Measurements from ENCODE around the gene YIPF1. TPM values are rescaled to one million over a fixed set of nuclear protein-coding genes. Genes with fewer than 3 reads are reported as not detected.
"Not testable (repeated sequence)": the region's sequence is repeated elsewhere in the genome, so short reads cannot be mapped to it uniquely, and the experiment has no call there.

Gene YIPF1
- total RNA-seq, 1 donor from 2014 or later = 15.2 TPM

DNA sequence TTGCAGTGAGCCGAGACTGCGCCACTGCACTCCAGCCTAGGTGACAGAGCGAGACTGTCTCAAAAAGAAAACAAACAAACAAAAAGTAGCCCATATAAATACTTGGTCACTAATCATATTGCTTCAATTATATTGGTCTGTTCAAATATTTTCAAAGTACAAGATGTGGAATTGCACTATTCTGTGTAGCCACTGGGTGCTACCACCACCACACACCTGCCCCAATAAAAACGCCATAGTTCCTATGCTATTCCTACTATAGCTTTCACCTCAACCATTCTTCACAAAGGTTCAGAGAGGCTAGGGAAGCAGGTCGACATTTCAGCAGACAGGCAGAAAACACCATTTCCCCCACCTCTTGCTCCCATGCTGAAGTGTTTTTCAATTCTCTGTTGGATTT, 68.2 kb downstream of the YIPF1 start:
- peaks cover 47% of the 10 kb centered on the region for H3K36me3 Mint-ChIP-seq (ENCODE audit: low read depth)
- no peaks in the 10 kb centered on the region for H3K9me3 Mint-ChIP-seq

DNA sequence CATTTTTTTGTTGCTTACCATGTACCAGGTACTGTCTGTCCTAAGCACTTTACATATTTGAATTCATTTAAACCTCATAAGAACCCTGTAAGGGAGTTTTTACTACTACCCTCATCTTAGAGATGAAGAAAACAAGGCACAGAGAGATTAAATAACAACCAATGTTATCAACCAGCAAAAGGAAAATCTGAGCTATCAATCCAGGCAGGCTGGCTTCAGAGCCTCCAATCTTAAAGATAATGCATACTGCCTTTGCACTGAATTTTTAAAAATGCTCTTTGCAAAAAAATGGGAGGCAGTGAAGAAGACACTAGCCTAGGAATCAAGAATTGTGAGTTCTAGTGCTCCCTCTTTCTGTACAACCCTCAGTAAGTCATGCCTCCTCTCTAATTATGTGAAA, 70.2 kb downstream of the YIPF1 start:
- no peak overlapping the region for H3K27ac Mint-ChIP-seq

More for the DNA sequence above, 68.2 kb downstream of the YIPF1 start:
- intact Hi-C loops (cut with micrococcal nuclease) = no loop called here
- Mint-ChIP-seq H3K27me3 (ENCODE audit: insufficient read depth) (no peaks in the 10 kb centered on the region), H3K4me1 (ENCODE audit: low read depth) (peaks cover 20% of the 10 kb centered on the region), H3K4me3 (no peak overlapping the region), H3K27ac (no peak overlapping the region)
- DNase-seq (ENCODE audit: low spot score) = no peak

DNA sequence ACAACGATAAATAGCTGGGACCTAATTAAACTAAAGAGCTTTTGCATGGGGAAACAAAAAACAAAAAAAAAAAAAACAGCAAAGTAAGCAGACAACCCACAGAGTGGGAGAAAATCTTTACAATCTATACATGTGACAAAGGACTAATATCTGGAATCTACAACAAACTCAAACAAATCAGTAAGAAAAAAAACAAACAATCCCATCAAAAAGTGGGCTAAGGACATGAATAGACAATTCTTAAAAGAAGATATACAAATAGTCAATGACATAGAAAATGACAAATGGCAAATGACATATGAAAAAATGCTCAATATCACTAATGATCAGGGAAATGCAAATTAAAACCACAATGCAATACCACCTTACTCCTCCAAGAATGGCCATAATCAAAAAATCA, 73.0 kb downstream of the YIPF1 start:
- Mint-ChIP-seq H3K4me1 (ENCODE audit: low read depth) (peaks cover 36% of the 10 kb centered on the region), H3K36me3 (ENCODE audit: low read depth) (peaks cover 69% of the 10 kb centered on the region)
- H3K27ac Mint-ChIP-seq; intact Hi-C loops (cut with micrococcal nuclease); H3K9me3 Mint-ChIP-seq; DNase-seq (ENCODE audit: low spot score); H3K4me3 Mint-ChIP-seq; H3K27me3 Mint-ChIP-seq (ENCODE audit: insufficient read depth): not testable (repeated sequence)

More for the DNA sequence above, 70.2 kb downstream of the YIPF1 start:
- Mint-ChIP-seq H3K9me3 (no peaks in the 10 kb centered on the region), H3K4me3 (no peak overlapping the region), H3K4me1 (ENCODE audit: low read depth) (peaks cover 26% of the 10 kb centered on the region), H3K27me3 (ENCODE audit: insufficient read depth) (no peaks in the 10 kb centered on the region), H3K36me3 (ENCODE audit: low read depth) (peaks cover 55% of the 10 kb centered on the region)
- intact Hi-C loops (cut with micrococcal nuclease) = no loop called here
- DNase-seq (ENCODE audit: low spot score) = no peak

DNA sequence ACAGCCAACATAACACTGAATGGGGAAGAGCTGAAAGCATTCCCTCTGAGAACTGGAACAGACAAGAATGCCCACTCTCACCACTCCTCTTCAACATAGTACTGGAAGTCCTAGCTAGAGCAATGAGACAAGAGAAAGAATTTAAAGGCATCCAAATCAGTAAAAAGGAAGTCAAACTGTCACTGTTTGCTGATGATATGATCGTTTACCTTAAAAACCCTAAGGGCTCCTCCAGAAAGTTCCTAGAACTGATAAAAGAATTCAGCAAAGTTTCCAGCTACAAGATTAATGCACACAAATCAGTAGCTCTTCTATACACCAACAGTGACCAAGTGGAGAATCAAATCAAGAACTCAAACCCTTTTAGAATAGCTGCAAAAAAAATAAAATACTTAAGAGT, 74.1 kb downstream of the YIPF1 start:
- DNase-seq (ENCODE audit: low spot score); H3K9me3 Mint-ChIP-seq; H3K27ac Mint-ChIP-seq; H3K4me3 Mint-ChIP-seq; intact Hi-C loops (cut with micrococcal nuclease); H3K27me3 Mint-ChIP-seq (ENCODE audit: insufficient read depth): not testable (repeated sequence)
- peaks cover 71% of the 10 kb centered on the region for H3K36me3 Mint-ChIP-seq (ENCODE audit: low read depth)
- peaks cover 38% of the 10 kb centered on the region for H3K4me1 Mint-ChIP-seq (ENCODE audit: low read depth)

DNA sequence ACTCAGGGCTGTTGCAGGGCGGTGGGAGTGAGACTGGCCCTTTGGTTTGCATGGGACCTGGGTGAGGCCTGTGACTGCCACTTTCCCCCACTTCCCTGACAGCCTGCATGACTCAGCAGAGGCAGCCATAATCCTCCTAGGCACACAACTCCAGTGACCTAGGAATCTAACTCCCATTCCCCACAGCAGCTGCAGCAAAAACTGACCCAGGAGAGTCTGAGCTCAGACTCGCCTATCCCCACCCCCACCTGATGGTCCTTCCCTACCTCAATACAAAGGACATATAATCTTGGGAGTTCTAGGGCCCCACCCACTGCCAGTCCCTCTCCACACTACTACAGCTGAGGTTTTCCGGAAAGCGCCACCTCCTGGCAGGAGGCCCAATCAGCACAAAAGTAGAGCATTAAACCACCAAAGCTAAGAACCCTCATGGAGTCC, 78.2 kb downstream of the YIPF1 start:
- DNase-seq (ENCODE audit: low spot score) = no peak
- H3K27me3 Mint-ChIP-seq (ENCODE audit: insufficient read depth) = no peaks in the 10 kb centered on the region
- H3K36me3 Mint-ChIP-seq (ENCODE audit: low read depth) = peaks cover 63% of the 10 kb centered on the region
- H3K9me3 Mint-ChIP-seq = no peaks in the 10 kb centered on the region
- intact Hi-C loops (cut with micrococcal nuclease) = no loop called here
- H3K4me1 Mint-ChIP-seq (ENCODE audit: low read depth) = peaks cover 29% of the 10 kb centered on the region
- H3K4me3 Mint-ChIP-seq = no peak overlapping the region
- H3K27ac Mint-ChIP-seq = peak overlapping the region; percentile 37

DNA sequence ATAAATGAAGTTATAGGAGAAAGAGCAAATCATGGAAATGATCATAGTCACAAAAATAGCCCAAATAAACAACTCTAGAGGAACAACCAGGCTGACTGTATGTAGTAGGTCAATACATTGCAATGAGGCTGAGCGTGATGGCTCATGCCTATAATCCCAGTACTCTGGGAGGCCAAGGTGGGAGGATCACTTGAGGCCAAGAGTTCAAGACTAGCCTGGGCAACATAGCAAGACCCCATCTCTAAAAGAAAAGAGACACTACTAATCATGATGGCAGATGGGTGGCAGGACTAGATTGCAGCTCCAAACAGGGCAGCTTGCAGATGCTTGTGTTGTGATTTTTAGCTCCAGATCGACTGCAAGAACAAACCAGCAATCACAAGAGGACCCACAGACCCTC, 79.1 kb downstream of the YIPF1 start:
- Mint-ChIP-seq H3K4me1 (ENCODE audit: low read depth) (peaks cover 28% of the 10 kb centered on the region), H3K36me3 (ENCODE audit: low read depth) (peaks cover 54% of the 10 kb centered on the region), H3K4me3 (no peak overlapping the region), H3K27me3 (ENCODE audit: insufficient read depth) (no peaks in the 10 kb centered on the region), H3K27ac (peak overlapping the region; percentile 8), H3K9me3 (no peaks in the 10 kb centered on the region)
- DNase-seq (ENCODE audit: low spot score) = no peak
- intact Hi-C loops (cut with micrococcal nuclease) = no loop called here

DNA sequence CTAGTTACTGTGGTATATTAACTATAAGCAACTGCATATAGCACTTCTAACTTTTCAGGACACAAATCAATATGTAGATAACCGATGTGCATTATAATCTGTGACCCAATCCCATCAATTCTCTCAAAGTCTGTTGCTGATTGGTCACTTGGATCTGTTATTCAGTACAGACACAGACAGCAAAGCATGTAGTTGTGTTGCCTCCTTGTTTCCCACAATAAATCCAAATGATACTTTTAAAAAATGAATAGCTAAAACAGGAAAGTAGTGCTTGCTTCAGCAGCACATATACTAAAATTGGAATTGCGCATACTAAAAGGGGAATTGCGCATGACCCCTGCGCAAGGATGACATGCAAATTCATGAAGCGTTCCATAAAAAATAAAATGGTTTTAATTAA, 79.6 kb downstream of the YIPF1 start:
- peaks cover 28% of the 10 kb centered on the region for H3K4me1 Mint-ChIP-seq (ENCODE audit: low read depth)

DNA sequence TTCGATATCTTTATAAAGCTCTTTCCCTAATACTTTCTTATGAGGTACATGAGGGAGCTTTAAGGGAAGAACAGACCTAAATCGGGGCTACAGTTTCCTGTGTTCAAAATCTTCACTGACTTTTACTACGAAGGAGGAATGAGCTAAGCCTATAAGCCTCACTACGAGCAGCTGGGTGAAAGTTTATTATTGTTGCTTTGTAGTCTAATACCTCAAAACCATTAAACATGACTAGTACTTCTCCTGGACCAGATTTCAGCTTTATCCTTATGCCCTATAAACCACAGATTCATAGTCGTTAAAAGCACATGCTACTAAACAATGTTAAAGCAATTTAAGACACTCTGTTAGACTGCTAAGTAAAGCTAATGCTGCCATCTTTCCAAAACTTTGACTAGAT, 81.7 kb downstream of the YIPF1 start:
- H3K27me3 Mint-ChIP-seq (ENCODE audit: insufficient read depth) = no peaks in the 10 kb centered on the region
- peaks cover 40% of the 10 kb centered on the region for H3K36me3 Mint-ChIP-seq (ENCODE audit: low read depth)
- DNase-seq (ENCODE audit: low spot score) = no peak
- no peak overlapping the region for H3K4me3 Mint-ChIP-seq
- peaks cover 20% of the 10 kb centered on the region for H3K4me1 Mint-ChIP-seq (ENCODE audit: low read depth)
- intact Hi-C loops (cut with micrococcal nuclease) = no loop called here
- no peaks in the 10 kb centered on the region for H3K9me3 Mint-ChIP-seq
- no peak overlapping the region for H3K27ac Mint-ChIP-seq

More for the DNA sequence above, 79.6 kb downstream of the YIPF1 start:
- no peak overlapping the region for H3K4me3 Mint-ChIP-seq
- intact Hi-C loops (cut with micrococcal nuclease) = no loop called here
- H3K9me3 Mint-ChIP-seq = no peaks in the 10 kb centered on the region
- no peak overlapping the region for H3K27ac Mint-ChIP-seq
- peaks cover 49% of the 10 kb centered on the region for H3K36me3 Mint-ChIP-seq (ENCODE audit: low read depth)
- DNase-seq (ENCODE audit: low spot score) = no peak
- no peaks in the 10 kb centered on the region for H3K27me3 Mint-ChIP-seq (ENCODE audit: insufficient read depth)

DNA sequence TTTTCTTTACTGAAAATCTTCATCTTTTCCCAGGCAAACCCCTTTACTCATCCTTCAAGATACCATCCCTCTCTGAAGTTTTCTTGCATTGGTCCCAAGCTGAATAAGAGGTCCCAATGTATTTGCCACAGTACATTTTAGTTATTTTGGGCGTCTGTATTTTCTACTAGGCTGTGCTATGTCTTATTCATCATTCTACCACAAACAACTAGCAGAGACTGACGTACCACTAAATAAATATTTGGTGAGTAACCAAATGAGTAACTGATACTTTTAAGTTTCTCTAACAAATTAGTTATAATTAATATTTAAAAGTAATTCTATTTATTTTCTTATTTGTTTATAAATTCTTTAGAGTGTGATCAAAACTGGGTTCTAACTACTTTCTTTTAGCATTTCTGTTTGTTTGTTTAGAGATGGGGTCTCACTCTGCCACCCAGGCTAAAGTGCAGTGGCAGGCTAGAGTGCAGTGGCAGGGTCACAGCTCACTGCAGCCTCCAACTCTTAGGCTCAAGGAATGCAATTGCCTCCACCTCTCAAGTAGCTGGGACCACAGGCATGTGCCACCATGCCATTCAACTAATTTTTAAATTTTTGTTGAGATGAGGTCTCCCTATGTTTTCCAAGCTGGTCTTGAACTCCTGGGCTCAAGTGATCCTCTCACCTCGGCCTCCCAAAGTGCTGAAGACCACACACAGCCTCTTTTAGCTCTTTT, 84.6 kb downstream of the YIPF1 start:
- Mint-ChIP-seq H3K9me3 (no peaks in the 10 kb centered on the region), H3K4me3 (no peak overlapping the region), H3K27me3 (ENCODE audit: insufficient read depth) (no peaks in the 10 kb centered on the region), H3K27ac (no peak overlapping the region), H3K36me3 (ENCODE audit: low read depth) (peaks cover 34% of the 10 kb centered on the region), H3K4me1 (ENCODE audit: low read depth) (peaks cover 11% of the 10 kb centered on the region)
- no peak for DNase-seq (ENCODE audit: low spot score)
- intact Hi-C loops (cut with micrococcal nuclease) = no loop called here

DNA sequence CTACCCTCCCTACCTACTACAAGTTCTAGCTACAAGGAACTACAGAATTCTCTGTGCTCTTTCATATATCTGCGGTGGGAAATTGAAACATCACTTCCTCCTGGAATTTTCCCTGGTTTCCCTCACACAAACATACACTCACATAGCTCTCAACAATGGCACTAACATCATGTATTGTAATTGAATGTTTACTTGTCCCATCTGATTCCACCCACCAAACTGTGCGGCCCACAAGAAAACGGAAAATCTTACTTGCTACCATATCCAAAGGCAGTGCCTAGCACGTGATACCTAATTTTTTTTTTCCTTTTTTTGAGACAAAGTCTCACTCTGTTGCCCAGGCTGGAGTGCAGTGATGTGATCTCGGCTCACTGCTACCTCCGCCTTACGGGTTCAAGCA, 85.4 kb downstream of the YIPF1 start:
- peaks cover 11% of the 10 kb centered on the region for H3K4me1 Mint-ChIP-seq (ENCODE audit: low read depth)
- no peaks in the 10 kb centered on the region for H3K9me3 Mint-ChIP-seq
- H3K27me3 Mint-ChIP-seq (ENCODE audit: insufficient read depth) = no peaks in the 10 kb centered on the region
- DNase-seq (ENCODE audit: low spot score) = no peak
- H3K36me3 Mint-ChIP-seq (ENCODE audit: low read depth) = peaks cover 37% of the 10 kb centered on the region
- intact Hi-C loops (cut with micrococcal nuclease) = no loop called here
- H3K27ac Mint-ChIP-seq = no peak overlapping the region
- H3K4me3 Mint-ChIP-seq = no peak overlapping the region

Other genes with a start within 250 kb of the YIPF1 start
- gene GLIS1, start 150.6 kb downstream of the YIPF1 start, total RNA-seq = 0.05 TPM in 1 of 2 replicates, not detected in the other
- gene NDC1, start 51.5 kb downstream of the YIPF1 start, total RNA-seq = 33.2 and 38.2 TPM in 2 replicates
- not detected in 2 replicates for gene DIO1, start 4.4 kb upstream of the YIPF1 start, total RNA-seq
- 50.2 and 52.6 TPM in 2 replicates for gene IFT25, start 55.9 kb upstream of the YIPF1 start, total RNA-seq
- gene LRRC42, start 56.6 kb upstream of the YIPF1 start, total RNA-seq = 30.7 and 32.8 TPM in 2 replicates
- not detected in 2 replicates for gene LDLRAD1, start 128.4 kb upstream of the YIPF1 start, total RNA-seq
- gene TMEM59, start 163.4 kb upstream of the YIPF1 start, total RNA-seq = 119 and 133 TPM in 2 replicates
- gene TCEANC2, start 163.8 kb upstream of the YIPF1 start, total RNA-seq = 11.8 and 12.0 TPM in 2 replicates

Measured in activated T-helper 1 cell treated with anti-CD3 and anti-CD28 coated beads, Interleukin-12 subunit alpha, Interleukin-12 subunit beta, Interleukin-2, Interleukin-4 antibody, amounts not matched to agents 30 ng/mL and 10 ng/mL and 1 ng/mL, durations not matched to agents 14 hours and 24 hours and 36 hours (primary cell).